WTC11 (cell line): ENCODE measurements around the gene GRK6. TPM values are rescaled to one million over a fixed set of nuclear protein-coding genes. Genes with fewer than 3 reads are reported as not detected.

Experiments
- ATAC-seq: fragments of 200-7000 bp; cut with Tn5 transposase; 2 replicates; pipeline ENCODE4 v1.10.0; 2021; ENCODE audit warnings: mild to moderate bottlenecking, moderate library complexity
- CTCF ChIA-PET: fragments of 300-600 bp; sonication (Branson Sonifier 250); formaldehyde crosslinking; loops from one replicate; lab custom pipeline; 2021; ENCODE audit warnings: antibody characterized with exemption; lab: Charles Lee
- POLR2A ChIA-PET: fragments of 350-600 bp; sonication (Branson Sonifier 250); formaldehyde crosslinking; loops from one replicate; lab custom pipeline; 2021; ENCODE audit warnings: antibody characterized with exemption; lab: Charles Lee
- DNase-seq: peaks from one replicate; pipeline ENCODE4 v3.0.0; 2021; ENCODE audit warnings: low spot score
- H3K27ac Mint-ChIP-seq: 2 replicates; pipeline ENCODE4 v1.8.0; 2021; ENCODE audit warnings: mixed read lengths
- H3K27me3 Mint-ChIP-seq: 2 replicates; pipeline ENCODE4 v1.8.0; 2021; ENCODE audit warnings: low read depth, mild to moderate bottlenecking, moderate library complexity, mixed read lengths
- H3K36me3 Mint-ChIP-seq: 2 replicates; pipeline ENCODE4 v1.8.0; 2021; ENCODE audit warnings: mixed read lengths
- H3K4me1 Mint-ChIP-seq: 2 replicates; pipeline ENCODE4 v1.8.0; 2022; ENCODE audit warnings: mixed read lengths
- H3K4me3 Mint-ChIP-seq: 2 replicates; pipeline ENCODE4 v1.8.0; 2021; ENCODE audit warnings: mild to moderate bottlenecking, moderate library complexity, mixed read lengths
- H3K9me3 Mint-ChIP-seq: 2 replicates; pipeline ENCODE4 v1.8.0; 2021; ENCODE audit warnings: mixed read lengths
- AR ChIP-seq: fragments of 250-450 bp; sonication (Bioruptor Pico); IDR thresholded peaks from 2 replicates; pipeline ENCODE4 v1.9.0; 2021; ENCODE audit warnings: mild to moderate bottlenecking
- ATF6 ChIP-seq: sonication (generic); formaldehyde crosslinking; IDR thresholded peaks from 2 replicates; pipeline ENCODE4 v1.8.1; 2023; ENCODE audit warnings: mild to moderate bottlenecking, missing genetic modification reagents
- FOXJ3 ChIP-seq: sonication (generic); formaldehyde crosslinking; IDR thresholded peaks from 2 replicates; pipeline ENCODE4 v1.9.0; 2021; ENCODE audit warnings: missing genetic modification reagents, mild to moderate bottlenecking, borderline replicate concordance
- FOXP1 ChIP-seq: sonication (generic); formaldehyde crosslinking; IDR thresholded peaks from 2 replicates; pipeline ENCODE4 v1.8.0; 2022; ENCODE audit warnings: missing genetic modification reagents, mild to moderate bottlenecking, moderate library complexity, borderline replicate concordance
- GABPB1 ChIP-seq: sonication (generic); formaldehyde crosslinking; IDR thresholded peaks from 2 replicates; pipeline ENCODE4 v1.8.1; 2023; ENCODE audit warnings: mild to moderate bottlenecking, missing genetic modification reagents
- GTF2I ChIP-seq: fragments of 250-450 bp; sonication (Bioruptor Pico); conservative IDR thresholded peaks from 2 replicates; pipeline ENCODE4 v1.4.0; 2021; ENCODE audit warnings: mild to moderate bottlenecking
- JUN ChIP-seq: sonication (generic); formaldehyde crosslinking; IDR thresholded peaks from 2 replicates; pipeline ENCODE4 v1.8.0; 2023; ENCODE audit warnings: mild to moderate bottlenecking, missing genetic modification reagents
- MXD4 ChIP-seq: fragments of 250-450 bp; sonication (Bioruptor Pico); IDR thresholded peaks from 2 replicates; pipeline ENCODE4 v1.8.0; 2021; ENCODE audit warnings: mild to moderate bottlenecking, moderate library complexity, borderline replicate concordance
- TEAD4 ChIP-seq: sonication (generic); formaldehyde crosslinking; IDR thresholded peaks from 2 replicates; pipeline ENCODE4 v1.8.0; 2022; ENCODE audit warnings: mild to moderate bottlenecking, missing genetic modification reagents
- ZNF396 ChIP-seq: fragments of 250-450 bp; sonication (Bioruptor Pico); IDR thresholded peaks from 2 replicates; pipeline ENCODE4 v1.8.0; 2021; ENCODE audit warnings: mild to moderate bottlenecking, moderate library complexity, borderline replicate concordance
- ZNF532 ChIP-seq: fragments of 250-450 bp; sonication (Bioruptor Pico); IDR thresholded peaks from 2 replicates; pipeline ENCODE4 v1.9.0; 2021; ENCODE audit warnings: mild to moderate bottlenecking, borderline replicate concordance
- total RNA-seq: library from RNA; stranded (reverse); gene quantifications from 3 replicates; pipeline ENCODE4 v1.2.3, GENCODE V29; 2021
- TF ChIP-seq, protein P1 (sequence below): sonication (generic); formaldehyde crosslinking; IDR thresholded peaks from 2 replicates; pipeline ENCODE4 v1.8.1; 2023; ENCODE audit warnings: mild to moderate bottlenecking, missing genetic modification reagents, borderline replicate concordance
- TF ChIP-seq, protein P2 (sequence below): sonication (generic); formaldehyde crosslinking; IDR thresholded peaks from 2 replicates; pipeline ENCODE4 v1.8.1; 2023; ENCODE audit warnings: mild to moderate bottlenecking, missing genetic modification reagents

The GRK6 gene
- total RNA-seq, 1 experiment from 2014 or later: 69.2 TPM

GRCh38 chr5:177448244-177448950 lies 21.9 kb downstream of the GRK6 start:
- DNase-seq (no peak), ATAC-seq (no peak)
- H3K36me3 Mint-ChIP-seq: no peaks in the 10 kb centered on the region
- TF ChIP-seq ZNF396: no peak
- no peak for TF ChIP-seq JUN (CRISPR knock-in tag)
- no peak for TF ChIP-seq AR (CRISPR knock-in tag)
- no peak for TF ChIP-seq GABPB1
- TF ChIP-seq GTF2I (CRISPR knock-in tag): no peak
- TF ChIP-seq MXD4 (CRISPR knock-in tag): no peak
- no peak for TF ChIP-seq TEAD4 (CRISPR knock-in tag)
- no peak for TF ChIP-seq ZNF532
- no peak for TF ChIP-seq FOXJ3 (CRISPR knock-in tag)
- no peak for TF ChIP-seq FOXP1 (CRISPR knock-in tag)
- TF ChIP-seq, protein P1, sequence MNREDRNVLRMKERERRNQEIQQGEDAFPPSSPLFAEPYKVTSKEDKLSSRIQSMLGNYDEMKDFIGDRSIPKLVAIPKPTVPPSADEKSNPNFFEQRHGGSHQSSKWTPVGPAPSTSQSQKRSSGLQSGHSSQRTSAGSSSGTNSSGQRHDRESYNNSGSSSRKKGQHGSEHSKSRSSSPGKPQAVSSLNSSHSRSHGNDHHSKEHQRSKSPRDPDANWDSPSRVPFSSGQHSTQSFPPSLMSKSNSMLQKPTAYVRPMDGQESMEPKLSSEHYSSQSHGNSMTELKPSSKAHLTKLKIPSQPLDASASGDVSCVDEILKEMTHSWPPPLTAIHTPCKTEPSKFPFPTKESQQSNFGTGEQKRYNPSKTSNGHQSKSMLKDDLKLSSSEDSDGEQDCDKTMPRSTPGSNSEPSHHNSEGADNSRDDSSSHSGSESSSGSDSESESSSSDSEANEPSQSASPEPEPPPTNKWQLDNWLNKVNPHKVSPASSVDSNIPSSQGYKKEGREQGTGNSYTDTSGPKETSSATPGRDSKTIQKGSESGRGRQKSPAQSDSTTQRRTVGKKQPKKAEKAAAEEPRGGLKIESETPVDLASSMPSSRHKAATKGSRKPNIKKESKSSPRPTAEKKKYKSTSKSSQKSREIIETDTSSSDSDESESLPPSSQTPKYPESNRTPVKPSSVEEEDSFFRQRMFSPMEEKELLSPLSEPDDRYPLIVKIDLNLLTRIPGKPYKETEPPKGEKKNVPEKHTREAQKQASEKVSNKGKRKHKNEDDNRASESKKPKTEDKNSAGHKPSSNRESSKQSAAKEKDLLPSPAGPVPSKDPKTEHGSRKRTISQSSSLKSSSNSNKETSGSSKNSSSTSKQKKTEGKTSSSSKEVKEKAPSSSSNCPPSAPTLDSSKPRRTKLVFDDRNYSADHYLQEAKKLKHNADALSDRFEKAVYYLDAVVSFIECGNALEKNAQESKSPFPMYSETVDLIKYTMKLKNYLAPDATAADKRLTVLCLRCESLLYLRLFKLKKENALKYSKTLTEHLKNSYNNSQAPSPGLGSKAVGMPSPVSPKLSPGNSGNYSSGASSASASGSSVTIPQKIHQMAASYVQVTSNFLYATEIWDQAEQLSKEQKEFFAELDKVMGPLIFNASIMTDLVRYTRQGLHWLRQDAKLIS (CRISPR knock-in tag): no peak
- no peak for TF ChIP-seq ATF6 (CRISPR knock-in tag)
- TF ChIP-seq, protein P2, sequence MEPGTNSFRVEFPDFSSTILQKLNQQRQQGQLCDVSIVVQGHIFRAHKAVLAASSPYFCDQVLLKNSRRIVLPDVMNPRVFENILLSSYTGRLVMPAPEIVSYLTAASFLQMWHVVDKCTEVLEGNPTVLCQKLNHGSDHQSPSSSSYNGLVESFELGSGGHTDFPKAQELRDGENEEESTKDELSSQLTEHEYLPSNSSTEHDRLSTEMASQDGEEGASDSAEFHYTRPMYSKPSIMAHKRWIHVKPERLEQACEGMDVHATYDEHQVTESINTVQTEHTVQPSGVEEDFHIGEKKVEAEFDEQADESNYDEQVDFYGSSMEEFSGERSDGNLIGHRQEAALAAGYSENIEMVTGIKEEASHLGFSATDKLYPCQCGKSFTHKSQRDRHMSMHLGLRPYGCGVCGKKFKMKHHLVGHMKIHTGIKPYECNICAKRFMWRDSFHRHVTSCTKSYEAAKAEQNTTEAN (CRISPR knock-in tag): no peak
- H3K27ac Mint-ChIP-seq: no peak overlapping the region
- CTCF ChIA-PET: interaction anchor here (0.7 to 15.8 kb wide), 23 partner anchors 7 to 314 kb away, joined by 3 to 171 read pairs (median 5); partner anchors contain the start of genes GRK6, MXD3 and SLC34A1
- peaks cover 54% of the 10 kb centered on the region for H3K4me1 Mint-ChIP-seq
- peaks cover 49% of the 10 kb centered on the region for H3K27me3 Mint-ChIP-seq
- no peaks in the 10 kb centered on the region for H3K9me3 Mint-ChIP-seq
- H3K4me3 Mint-ChIP-seq: peak overlapping the region; percentile 60
- POLR2A ChIA-PET: interaction anchor here (0.9 to 5.8 kb wide), 10 partner anchors 7 to 317 kb away, joined by 3 to 38 read pairs (median 7); partner anchors contain the start of genes GRK6 and PDLIM7
